Inferior parietal cortex (tissue), 1 donor: ENCODE results near the gene PPP1R7.

Source experiments
- DNase-seq: peaks from one replicate; pipeline ENCODE4 v3.0.0-alpha.2; 2016; ENCODE audit errors: extremely low spot score

Gene PPP1R7

DNA sequence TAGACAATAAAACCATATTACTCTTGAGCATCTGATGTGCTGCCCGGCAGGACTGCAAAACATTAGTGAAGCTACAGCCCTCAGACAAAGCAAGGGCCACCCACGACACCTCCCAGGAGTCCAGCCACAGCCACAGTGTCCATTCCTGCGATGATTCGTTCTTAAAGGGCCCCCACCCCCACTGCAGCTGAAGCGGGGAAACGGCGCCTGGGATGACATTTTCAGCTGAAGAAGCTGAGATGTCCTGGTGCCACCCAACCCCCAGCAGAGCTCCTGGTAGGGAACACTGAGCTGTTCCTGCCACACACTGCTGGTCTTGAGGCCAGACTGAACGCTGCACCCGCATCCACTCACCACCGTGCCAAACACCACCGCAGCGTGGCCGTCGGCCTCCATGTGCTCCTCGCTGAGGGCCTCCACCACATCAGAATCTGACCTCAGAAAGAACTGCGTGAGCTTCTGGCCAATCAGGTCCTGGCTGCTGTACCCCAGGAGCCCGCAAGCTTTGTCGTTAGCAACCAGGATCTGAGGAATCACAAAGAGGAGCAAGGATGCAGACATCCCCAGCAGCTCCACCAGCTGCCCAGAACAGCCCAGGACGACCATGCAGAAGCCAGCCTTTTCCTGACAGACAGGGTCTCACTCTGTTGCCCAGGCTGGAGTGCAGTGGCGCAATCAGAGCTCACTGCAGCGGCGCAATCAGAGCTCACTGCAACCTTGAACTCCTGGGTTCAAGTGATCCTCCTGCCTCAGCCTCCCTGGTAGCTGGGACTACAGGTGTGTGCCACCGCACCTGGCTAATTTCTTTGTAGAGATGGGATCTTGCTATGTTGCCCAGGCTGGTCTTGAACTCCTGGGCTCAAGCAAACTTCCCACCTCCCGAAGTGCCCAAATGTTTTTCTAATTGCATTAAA, 10.5 kb upstream of the PPP1R7 start:
- no peak for DNase-seq

DNA sequence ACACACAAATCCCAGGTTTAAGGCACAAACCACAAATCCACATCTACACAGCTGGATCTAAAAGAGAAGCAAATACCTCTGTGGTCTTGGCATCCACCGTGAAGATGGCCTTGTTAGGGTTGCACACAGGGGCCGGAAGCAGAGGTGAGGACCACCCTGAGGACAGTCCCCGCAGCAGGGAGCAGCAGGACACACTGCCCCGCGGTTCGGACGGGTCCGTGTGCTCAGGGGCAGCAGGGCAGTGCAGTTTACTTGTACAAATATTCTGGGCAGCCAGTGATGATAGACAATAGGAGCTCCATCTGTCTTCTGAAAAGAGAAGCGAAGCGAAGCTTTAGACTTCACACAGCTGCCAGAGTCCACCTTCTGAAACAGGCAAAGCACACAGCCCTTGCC, 9.8 kb upstream of the PPP1R7 start:
- no peak for DNase-seq

DNA sequence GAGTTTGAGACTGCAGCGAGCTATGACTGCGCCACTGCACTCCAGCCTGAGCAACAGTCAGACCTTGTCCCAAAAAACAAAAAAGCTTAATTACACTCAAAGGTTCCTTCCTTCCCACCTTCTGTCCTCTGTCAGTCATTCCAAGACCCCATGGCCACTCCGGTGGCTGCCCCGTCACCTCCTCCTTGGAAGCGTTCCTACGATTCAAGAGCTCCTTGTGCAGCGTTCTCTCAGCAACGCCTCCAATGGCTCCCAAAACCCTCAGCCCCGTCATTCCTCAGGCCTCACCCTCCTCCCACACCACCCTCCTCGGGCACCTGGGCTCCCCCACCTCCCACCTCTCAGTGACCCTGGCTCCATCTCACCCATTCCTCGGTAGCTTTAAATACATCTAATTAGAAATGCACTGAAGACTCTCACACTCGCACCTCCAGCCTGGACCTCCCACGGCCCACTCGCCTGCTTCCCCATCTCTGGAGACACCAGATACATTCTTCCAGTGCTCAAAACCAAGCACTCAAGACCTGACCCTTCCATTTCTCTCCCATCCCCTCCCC, 9.0 kb upstream of the PPP1R7 start:
- DNase-seq, result no peak

DNA sequence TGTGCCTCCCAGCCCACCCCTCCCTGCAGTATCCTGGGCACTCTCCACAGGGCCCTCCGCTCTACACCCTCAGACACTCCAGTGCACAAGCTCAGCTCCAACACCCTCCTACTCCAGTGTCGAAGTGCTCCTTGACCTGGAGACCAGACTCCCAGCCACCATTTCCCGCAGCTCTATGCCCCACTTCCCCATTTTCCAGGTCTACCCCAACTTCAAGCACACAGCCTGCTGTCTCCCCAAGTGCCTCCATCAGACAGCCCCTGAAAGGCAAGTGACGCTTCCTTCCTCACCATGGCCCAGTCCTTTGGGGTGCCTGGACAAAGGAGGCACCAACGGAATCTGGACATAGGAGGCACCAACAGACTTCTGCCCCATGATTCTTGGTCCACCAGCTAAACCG, 8.2 kb upstream of the PPP1R7 start:
- no peak for DNase-seq

DNA sequence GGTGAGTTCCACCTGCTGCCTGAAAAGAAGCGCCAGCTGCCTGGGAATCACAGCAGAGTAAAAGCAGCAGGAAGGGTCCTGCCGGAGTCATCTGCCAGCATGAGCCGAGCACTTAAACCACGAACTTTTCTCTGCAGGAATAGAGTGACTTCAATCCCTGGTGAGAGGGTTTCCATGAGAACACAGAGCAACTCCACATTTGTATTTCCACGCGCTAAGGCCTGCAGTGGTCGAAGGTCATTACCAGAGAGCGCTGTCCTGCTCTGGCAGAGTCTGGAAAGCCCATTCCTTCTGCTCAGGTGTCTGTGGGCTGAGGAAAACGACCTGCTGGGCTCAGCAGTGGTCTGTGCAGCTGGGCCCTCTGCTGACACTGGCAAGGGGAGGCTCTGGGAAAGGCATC, 7.7 kb upstream of the PPP1R7 start:
- DNase-seq, result no peak

DNA sequence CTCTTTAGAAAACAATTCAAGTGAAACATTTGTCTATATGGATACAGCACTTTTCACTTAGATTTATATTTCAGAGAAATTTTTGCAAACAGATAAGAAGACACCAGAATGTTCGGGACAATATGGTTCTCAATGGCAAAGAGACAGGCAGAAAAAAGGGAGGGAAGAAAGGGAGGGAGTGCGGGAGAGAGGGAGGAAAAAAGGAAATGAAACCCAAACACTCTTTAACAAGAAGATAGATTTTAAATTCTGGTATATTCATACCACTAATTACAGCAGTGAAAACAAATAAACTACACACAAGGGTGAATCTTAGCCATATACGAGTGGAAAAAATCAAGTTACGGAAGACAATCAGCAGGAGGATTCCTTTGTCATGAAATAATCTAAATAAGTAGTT, 4.0 kb upstream of the PPP1R7 start:
- no peak for DNase-seq

DNA sequence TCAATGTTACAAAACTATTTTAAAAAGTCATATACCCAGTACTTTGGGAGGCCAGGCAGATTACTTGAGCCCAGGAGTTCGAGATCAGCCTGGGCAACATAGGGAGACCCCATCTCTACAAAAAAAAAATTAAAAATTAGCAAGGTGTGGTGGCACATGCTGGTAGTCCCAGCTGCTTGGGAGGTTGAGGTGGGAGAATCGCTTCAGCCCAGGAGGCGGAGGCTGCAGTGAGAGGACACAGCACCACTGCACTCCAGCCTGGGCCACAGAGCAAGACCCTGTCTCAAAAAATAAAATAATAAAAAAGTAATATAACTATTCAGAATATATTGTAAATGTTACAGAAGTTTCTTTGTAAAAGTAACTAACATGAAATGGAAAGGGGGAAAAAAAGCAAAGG, 2.9 kb upstream of the PPP1R7 start:
- no peak for DNase-seq

DNA sequence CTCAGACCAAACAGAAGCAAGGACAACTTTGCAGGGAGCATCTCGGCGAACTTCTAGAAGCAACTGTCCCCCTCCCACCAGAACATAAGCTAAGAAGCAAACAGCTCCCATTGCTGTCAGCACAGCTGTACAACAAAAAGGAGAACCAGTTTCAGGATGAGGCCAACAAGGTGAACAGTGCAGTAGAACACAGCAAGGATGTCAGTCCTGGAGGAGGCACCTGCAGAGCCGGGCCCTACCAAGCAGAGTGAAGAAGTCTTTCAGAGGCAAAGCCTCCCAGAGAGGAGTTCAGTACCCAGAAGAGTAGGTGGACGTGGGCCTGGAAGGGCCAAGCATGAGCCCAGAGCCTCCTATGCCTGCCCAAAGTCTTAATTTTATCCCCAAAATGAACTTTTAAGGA, 2.0 kb upstream of the PPP1R7 start:
- no peak for DNase-seq

DNA sequence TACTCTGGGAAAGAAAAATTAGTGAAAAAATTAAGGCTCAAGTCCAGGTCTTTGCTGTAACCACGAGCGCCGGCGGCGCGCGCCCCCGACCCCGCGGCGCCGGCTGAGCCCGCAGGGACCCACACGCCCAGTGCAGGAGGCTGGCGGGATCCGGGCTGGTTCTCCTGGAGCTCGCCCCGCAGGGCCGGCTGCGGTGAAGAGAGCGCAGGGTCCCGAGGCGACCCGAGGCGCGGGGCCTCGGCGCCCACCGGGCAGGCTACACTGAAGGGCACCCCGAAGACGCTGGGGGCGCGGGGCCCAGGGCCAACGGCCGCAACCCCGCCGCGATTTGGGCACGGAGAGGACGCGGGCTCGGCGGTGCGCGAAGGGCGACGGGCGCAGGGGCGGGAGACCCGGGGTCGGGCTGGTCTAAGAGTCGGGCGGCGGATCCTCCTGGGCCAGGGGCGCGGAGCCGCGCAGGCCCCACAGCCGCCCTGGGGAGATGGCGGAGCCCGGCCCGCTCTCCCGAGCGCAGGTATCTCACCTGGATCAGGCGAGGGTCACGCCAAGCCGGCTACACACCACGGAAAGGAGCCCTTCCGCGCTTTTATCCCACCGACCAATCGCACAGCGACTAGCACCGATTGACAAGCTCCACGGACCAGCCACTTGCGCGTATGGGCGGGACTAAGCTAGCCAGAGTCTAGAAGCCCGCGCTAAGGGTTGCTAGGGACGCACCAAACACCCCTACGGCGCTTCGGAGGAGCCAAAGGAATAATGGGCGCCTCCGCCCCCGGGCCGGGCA, 1.2 kb upstream of the PPP1R7 start, which contains the start of gene PASK:
PASK (minus strand) TSS at position 582 of the 784 bp plus-strand sequence. CDS start 6,440 bp downstream, outside the sequence.
- peak; percentile 96 for DNase-seq

DNA sequence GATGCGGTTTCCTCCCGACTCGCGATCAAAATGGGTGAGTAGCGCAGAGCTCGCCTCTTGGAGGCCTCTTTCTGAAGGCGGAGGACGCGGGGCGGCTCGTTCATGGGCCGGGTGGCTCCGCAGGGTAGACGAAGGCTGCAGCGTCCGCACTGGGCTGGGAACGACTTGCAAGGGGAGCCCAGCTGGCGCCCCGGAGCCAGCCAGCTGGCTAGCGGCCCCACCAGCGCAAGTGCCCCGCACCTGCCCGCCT, 667 bp upstream of the PPP1R7 start:
- no peak for DNase-seq

DNA sequence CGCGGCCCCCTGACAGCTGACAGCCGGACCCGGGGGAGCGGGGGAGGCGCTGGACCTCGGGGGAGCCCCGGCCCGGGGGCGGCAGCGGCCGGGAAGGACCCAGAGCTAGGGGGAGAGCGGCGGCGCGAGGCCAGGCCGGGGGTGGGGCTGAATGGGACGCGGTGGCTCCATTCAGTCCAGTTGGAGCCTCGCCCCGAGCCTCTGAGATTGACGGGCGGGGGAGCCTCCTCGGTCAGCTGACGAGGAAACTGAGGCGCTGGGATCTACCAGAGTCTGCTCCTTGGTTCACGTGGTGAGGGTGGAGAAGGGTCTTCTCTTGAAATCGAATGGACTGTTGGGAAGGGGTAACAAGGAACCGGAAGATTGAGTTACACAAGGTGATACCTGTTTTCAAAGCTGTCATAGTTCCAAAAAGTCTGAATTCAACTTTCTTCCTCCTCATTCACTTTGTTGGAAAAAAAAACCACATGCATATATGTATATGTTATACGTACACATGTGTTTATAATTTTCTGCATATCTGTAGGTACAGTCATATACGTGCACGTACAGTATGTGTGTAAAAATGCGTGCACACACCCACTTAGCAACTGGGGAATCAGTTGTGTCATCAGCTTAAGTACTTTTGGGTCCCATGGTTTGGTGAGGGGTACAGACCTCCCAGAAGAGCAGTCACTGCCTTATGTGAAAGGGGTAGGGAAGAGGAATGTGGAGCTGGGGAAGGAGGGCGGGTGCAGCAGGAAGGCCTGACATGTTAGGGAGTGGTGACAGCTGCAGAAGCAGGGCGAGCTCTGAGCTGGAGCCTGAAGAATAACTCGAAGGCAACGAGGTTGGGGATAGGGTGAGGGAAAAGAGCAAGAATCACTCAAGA, 628 bp downstream of the PPP1R7 start:
- DNase-seq, result no peak

DNA sequence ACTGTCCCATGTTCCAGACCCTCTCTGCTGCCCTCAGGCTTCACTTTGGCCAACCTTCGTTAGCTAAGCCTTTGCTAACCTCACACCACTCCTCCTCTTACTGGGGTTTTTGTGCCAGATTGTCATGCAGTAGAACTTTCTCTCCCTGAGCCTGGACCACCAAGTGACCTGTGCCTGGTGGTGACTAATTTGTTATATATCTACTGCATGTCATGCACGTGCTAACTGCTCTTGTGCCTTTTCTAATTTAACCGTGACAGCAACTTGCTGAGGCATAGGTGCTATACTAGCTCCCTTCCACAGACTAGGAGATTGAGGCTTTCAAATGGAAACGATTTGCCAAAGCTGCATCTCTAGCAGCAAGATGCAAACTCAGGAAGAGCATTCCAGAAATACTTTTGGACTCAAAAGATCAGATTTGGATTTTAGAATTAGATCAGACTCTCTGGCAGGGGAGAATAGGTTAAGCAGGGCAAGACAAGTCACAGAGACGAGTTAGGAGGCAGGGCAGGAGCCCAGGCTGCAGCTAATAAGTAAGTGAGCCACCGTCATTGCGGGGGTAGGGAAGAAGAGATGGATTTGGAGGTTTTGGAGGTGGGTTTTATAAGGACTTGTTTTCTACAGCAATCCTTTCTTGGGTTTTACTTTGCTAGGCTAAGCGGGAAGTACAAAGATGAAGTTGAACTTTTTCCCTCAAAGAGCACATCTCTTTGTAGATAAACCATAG, 1.8 kb downstream of the PPP1R7 start:
- no peak for DNase-seq

DNA sequence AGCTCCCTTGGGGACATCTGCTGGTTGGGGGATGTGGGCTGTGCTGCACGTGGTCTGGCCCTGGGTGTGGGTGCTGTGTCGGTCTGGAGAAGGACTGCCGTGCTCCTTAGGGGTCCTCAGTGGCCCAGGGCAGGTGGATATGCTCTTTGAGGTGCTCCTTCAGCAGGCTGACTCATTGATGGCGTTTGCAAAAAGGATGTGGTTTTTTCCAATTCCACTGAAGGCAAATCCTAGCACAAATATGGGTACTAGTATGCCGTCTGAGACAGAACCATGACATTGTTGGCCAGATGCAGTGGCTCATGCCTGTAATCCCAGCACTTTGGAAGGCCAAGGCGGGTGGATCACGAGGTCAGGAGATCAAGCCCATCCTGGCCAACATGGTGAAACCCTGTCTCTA, 3.3 kb downstream of the PPP1R7 start:
- no peak for DNase-seq

DNA sequence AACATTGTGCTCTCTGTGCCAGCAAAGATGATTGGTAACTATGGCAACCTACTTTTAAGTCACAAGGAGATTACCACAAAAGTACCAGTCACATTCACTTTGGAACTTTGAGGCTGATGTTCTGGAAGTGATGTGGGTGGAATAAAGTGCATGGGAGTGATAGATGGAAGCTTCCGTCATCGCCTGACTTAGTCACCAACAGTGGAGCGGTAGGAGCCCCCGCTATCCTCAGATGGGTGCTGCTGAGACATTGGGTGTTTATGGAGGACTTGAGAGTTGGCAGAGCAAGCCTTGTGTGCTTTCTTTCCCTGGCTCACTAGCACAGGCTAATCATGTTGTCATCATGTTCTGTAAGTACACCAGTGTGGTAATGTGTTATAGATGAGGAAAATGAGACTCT, 4.6 kb downstream of the PPP1R7 start:
- peak; percentile 48 for DNase-seq

DNA sequence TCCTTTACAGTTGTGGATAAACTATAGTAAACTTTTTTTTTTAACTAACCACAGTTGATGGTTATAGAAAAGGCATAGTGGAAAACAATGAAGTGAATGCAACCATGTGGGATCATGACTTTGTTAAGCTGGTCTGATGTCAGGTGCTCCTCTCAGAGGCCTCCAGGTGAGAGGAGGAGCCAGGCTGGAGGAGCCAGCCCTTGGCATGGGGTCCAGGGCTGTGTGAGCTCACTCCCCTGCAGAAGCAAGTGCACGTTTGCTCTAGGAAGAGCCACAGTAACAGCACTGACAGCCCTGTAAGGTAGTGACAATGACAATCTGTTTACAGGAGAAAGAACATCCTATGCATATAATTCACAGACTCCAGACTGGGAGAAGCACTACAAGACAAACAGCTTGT, 5.7 kb downstream of the PPP1R7 start:
- no peak for DNase-seq

DNA sequence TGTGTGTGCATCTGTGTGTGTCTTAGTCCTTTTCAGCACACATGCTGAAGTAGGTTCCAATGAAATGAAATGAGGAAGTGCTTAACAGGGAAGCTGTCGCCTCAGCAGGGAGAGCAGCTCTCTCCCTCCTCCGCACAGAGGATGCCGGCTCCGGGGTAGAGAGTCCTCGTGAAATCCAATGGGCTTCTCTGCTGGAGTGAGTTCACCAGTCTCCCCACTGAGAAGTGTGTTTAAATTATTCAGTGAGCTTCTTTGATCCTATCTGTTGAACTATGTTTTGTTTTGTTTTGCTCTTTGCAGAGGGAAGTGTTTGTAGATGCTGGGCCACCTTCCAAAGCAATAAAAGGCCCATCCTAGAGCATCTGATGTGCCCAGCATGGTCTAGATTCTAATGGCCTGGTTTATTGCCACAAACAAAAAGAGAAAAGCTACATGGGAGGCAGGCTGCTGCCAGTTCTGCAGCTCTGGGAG, 6.7 kb downstream of the PPP1R7 start:
- DNase-seq, result peak; percentile 47

DNA sequence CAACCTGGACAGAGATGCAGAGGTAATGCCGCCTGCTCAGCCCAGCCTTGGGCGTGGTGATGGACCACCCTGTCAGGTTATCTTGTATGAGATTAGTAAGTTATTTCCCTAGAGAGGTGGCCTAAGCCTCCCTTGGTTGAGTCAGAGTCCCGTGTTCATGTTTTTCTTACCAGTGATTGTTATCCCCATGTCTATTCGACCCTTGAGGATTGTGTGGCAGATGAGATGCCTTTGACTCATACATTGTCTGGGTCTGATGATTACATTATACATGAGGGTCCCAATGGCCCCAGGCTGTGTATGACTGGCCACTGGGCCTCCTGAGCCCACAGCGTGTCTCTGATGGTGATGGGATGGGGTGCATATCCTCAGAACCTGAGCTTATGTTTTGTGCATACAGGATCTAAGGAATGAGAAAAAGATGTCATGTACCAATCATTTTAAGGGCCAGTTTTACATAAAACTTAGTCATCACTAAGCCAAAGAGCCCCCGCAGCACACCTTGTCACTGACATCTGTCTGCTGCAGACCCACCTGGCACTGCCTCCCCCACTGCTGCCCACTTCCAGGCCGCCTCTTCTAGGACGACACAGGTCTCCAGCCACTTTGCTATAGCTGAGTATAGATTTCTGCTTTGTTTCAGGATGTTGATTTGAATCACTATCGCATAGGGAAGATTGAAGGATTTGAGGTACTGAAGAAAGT, 7.7 kb downstream of the PPP1R7 start:
- no peak for DNase-seq

DNA sequence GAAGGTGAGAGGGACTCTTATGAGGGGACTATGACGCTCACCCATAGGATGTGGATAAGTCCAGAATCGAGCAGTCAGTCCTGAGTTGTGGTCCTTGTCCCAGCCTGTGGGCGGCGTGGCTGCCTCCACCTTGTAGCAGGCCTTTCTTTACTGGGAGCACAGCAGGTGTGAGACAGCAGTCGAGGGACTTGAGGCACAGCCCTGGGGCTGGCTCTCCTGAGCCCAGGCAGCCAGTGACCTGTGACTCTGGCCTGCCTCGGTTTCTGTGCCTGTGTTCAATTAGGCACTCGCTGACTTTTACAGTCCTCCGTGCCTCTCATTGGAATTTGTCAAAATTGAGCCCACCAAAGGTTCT, 8.3 kb downstream of the PPP1R7 start:
- DNase-seq, result no peak

DNA sequence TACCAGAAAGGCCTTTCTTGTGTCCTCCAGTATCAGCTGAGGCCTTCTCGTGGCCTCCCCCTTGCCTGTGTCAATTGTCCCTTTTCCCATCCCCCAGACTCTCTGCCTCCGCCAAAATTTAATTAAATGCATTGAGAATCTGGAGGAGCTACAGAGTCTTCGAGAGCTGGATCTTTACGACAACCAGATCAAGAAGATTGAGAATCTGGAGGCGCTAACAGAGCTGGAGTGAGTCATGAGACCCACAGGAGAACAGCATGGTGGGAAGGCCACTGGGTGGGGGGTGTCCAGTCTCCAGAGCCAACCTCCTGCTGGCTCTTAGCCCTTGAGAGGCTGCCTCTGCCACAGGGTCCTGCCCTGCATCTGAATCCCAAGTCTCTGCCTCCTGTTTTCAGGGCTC, 8.8 kb downstream of the PPP1R7 start:
- no peak for DNase-seq

DNA sequence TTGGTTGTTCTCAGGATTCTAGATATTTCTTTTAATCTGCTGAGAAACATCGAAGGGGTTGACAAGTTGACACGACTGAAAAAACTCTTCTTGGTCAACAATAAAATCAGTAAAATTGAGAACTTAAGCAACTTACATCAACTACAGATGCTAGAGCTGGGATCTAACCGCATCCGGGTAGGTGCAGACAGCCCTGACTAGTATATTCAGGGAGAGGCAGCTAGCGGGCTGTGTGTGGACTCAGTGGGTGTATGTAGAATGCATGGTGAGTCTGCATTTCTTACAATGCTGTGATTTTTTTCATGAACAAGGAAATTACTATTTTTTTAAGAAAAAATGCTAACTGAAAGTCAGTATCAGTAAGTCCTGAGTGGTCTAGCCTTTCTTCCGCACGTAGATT, 10.1 kb downstream of the PPP1R7 start:
- DNase-seq, result no peak
